ENCODE results near the gene TMEM147.
A peak's percentile ranks its signal among the peaks of the same experiment; 100 is the strongest.

TMEM147 gene

GRCh38 chr19:35545855-35546381, 492 bp downstream of the TMEM147 start:
- 7% methylated on average over 27 of the region's 27 CpGs for WGBS, 2 experiments
- Histone ChIP-seq H3K4me3 (ENCODE audit: insufficient read depth, low read depth, low read length) (peak overlapping the region; percentile 73), H3K27me3 (ENCODE audit: control insufficient read depth, insufficient read depth, low read length, poor library complexity, severe bottlenecking) (no peaks in the 10 kb centered on the region), H3K9me3 (ENCODE audit: control insufficient read depth, low read length) (no peaks in the 10 kb centered on the region), H3K36me3 (ENCODE audit: control insufficient read depth, insufficient read depth, low read length) (no peaks in the 10 kb centered on the region), H3K27ac (ENCODE audit: insufficient read depth, low read depth, low read length, poor library complexity, severe bottlenecking) (no peak overlapping the region), H3K4me1 (ENCODE audit: control insufficient read depth, insufficient read depth, low read length) (peaks cover 8% of the 10 kb centered on the region)

- Histone ChIP-seq H3K9me3 (ENCODE audit: control insufficient read depth, low read length) (no peaks in the 10 kb centered on the region), H3K4me1 (ENCODE audit: control insufficient read depth, insufficient read depth, low read length) (peaks cover 8% of the 10 kb centered on the region), H3K4me3 (ENCODE audit: insufficient read depth, low read depth, low read length) (no peak overlapping the region), H3K27me3 (ENCODE audit: control insufficient read depth, insufficient read depth, low read length, poor library complexity, severe bottlenecking) (no peaks in the 10 kb centered on the region), H3K36me3 (ENCODE audit: control insufficient read depth, insufficient read depth, low read length) (no peaks in the 10 kb centered on the region), H3K27ac (ENCODE audit: insufficient read depth, low read depth, low read length, poor library complexity, severe bottlenecking) (no peak overlapping the region)
- 92 to 93% methylated on average over 8 of the region's 8 CpGs for WGBS, 2 experiments
Observed at GRCh38 chr19:35546532-35546931, 1.1 kb downstream of the TMEM147 start.

GRCh38 chr19:35549174-35549788, 3.9 kb downstream of the TMEM147 start:
- no peaks in the 10 kb centered on the region for H3K9me3 ChIP-seq (ENCODE audit: control insufficient read depth, low read length)
- H3K27ac ChIP-seq (ENCODE audit: insufficient read depth, low read depth, low read length, poor library complexity, severe bottlenecking) = no peak overlapping the region
- 32 to 33% methylated on average over 6 of the region's 6 CpGs for WGBS, 2 experiments
- H3K4me3 ChIP-seq (ENCODE audit: insufficient read depth, low read depth, low read length) = no peak overlapping the region
- no peaks in the 10 kb centered on the region for H3K36me3 ChIP-seq (ENCODE audit: control insufficient read depth, insufficient read depth, low read length)
- no peaks in the 10 kb centered on the region for H3K27me3 ChIP-seq (ENCODE audit: control insufficient read depth, insufficient read depth, low read length, poor library complexity, severe bottlenecking)
- H3K4me1 ChIP-seq (ENCODE audit: control insufficient read depth, insufficient read depth, low read length) = peaks cover 7% of the 10 kb centered on the region

GRCh38 chr19:35549879-35550523, 4.6 kb downstream of the TMEM147 start:
- Histone ChIP-seq H3K9me3 (ENCODE audit: control insufficient read depth, low read length) (no peaks in the 10 kb centered on the region), H3K4me3 (ENCODE audit: insufficient read depth, low read depth, low read length) (no peak overlapping the region), H3K36me3 (ENCODE audit: control insufficient read depth, insufficient read depth, low read length) (no peaks in the 10 kb centered on the region), H3K27me3 (ENCODE audit: control insufficient read depth, insufficient read depth, low read length, poor library complexity, severe bottlenecking) (no peaks in the 10 kb centered on the region), H3K4me1 (ENCODE audit: control insufficient read depth, insufficient read depth, low read length) (peaks cover 4% of the 10 kb centered on the region), H3K27ac (ENCODE audit: insufficient read depth, low read depth, low read length, poor library complexity, severe bottlenecking) (no peak overlapping the region)
- 94 to 95% methylated on average over 15 of the region's 15 CpGs for WGBS, 2 experiments

- Histone ChIP-seq H3K27me3 (ENCODE audit: control insufficient read depth, insufficient read depth, low read length, poor library complexity, severe bottlenecking) (peaks cover under 1% of the 10 kb centered on the region), H3K9me3 (ENCODE audit: control insufficient read depth, low read length) (no peaks in the 10 kb centered on the region), H3K36me3 (ENCODE audit: control insufficient read depth, insufficient read depth, low read length) (no peaks in the 10 kb centered on the region), H3K4me3 (ENCODE audit: insufficient read depth, low read depth, low read length) (no peak overlapping the region), H3K27ac (ENCODE audit: insufficient read depth, low read depth, low read length, poor library complexity, severe bottlenecking) (no peak overlapping the region), H3K4me1 (ENCODE audit: control insufficient read depth, insufficient read depth, low read length) (peaks cover 4% of the 10 kb centered on the region)
- WGBS, 2 experiments = 94% methylated on average over 21 of the region's 21 CpGs
Observed at GRCh38 chr19:35551091-35551810, 5.8 kb downstream of the TMEM147 start.

GRCh38 chr19:35552534-35553384, 7.3 kb downstream of the TMEM147 start:
- H3K27ac ChIP-seq (ENCODE audit: insufficient read depth, low read depth, low read length, poor library complexity, severe bottlenecking) = no peak overlapping the region
- H3K27me3 ChIP-seq (ENCODE audit: control insufficient read depth, insufficient read depth, low read length, poor library complexity, severe bottlenecking) = peaks cover 14% of the 10 kb centered on the region
- no peaks in the 10 kb centered on the region for H3K4me1 ChIP-seq (ENCODE audit: control insufficient read depth, insufficient read depth, low read length)
- H3K9me3 ChIP-seq (ENCODE audit: control insufficient read depth, low read length) = no peaks in the 10 kb centered on the region
- no peaks in the 10 kb centered on the region for H3K36me3 ChIP-seq (ENCODE audit: control insufficient read depth, insufficient read depth, low read length)
- WGBS, 2 experiments = 85 to 87% methylated on average over 13 of the region's 13 CpGs
- H3K4me3 ChIP-seq (ENCODE audit: insufficient read depth, low read depth, low read length) = no peak overlapping the region

- WGBS, 2 experiments = 78% methylated on average over 14 of the region's 14 CpGs
- Histone ChIP-seq H3K27me3 (ENCODE audit: control insufficient read depth, insufficient read depth, low read length, poor library complexity, severe bottlenecking) (peaks cover 21% of the 10 kb centered on the region), H3K4me1 (ENCODE audit: control insufficient read depth, insufficient read depth, low read length) (no peaks in the 10 kb centered on the region), H3K9me3 (ENCODE audit: control insufficient read depth, low read length) (no peaks in the 10 kb centered on the region), H3K27ac (ENCODE audit: insufficient read depth, low read depth, low read length, poor library complexity, severe bottlenecking) (no peak overlapping the region), H3K4me3 (ENCODE audit: insufficient read depth, low read depth, low read length) (no peak overlapping the region), H3K36me3 (ENCODE audit: control insufficient read depth, insufficient read depth, low read length) (no peaks in the 10 kb centered on the region)
Observed at GRCh38 chr19:35553385-35554000, 8.1 kb downstream of the TMEM147 start.

GRCh38 chr19:35554076-35554475, 8.7 kb downstream of the TMEM147 start:
- H3K9me3 ChIP-seq (ENCODE audit: control insufficient read depth, low read length) = no peaks in the 10 kb centered on the region
- H3K4me3 ChIP-seq (ENCODE audit: insufficient read depth, low read depth, low read length) = no peak overlapping the region
- H3K27ac ChIP-seq (ENCODE audit: insufficient read depth, low read depth, low read length, poor library complexity, severe bottlenecking) = no peak overlapping the region
- H3K4me1 ChIP-seq (ENCODE audit: control insufficient read depth, insufficient read depth, low read length) = no peaks in the 10 kb centered on the region
- H3K27me3 ChIP-seq (ENCODE audit: control insufficient read depth, insufficient read depth, low read length, poor library complexity, severe bottlenecking) = peaks cover 27% of the 10 kb centered on the region
- 78% methylated on average over 5 of the region's 5 CpGs for WGBS, 2 experiments
- no peaks in the 10 kb centered on the region for H3K36me3 ChIP-seq (ENCODE audit: control insufficient read depth, insufficient read depth, low read length)

- H3K27me3 ChIP-seq (ENCODE audit: control insufficient read depth, insufficient read depth, low read length, poor library complexity, severe bottlenecking) = peaks cover 40% of the 10 kb centered on the region
- H3K9me3 ChIP-seq (ENCODE audit: control insufficient read depth, low read length) = no peaks in the 10 kb centered on the region
- H3K36me3 ChIP-seq (ENCODE audit: control insufficient read depth, insufficient read depth, low read length) = no peaks in the 10 kb centered on the region
- H3K4me3 ChIP-seq (ENCODE audit: insufficient read depth, low read depth, low read length) = no peak overlapping the region
- no peak overlapping the region for H3K27ac ChIP-seq (ENCODE audit: insufficient read depth, low read depth, low read length, poor library complexity, severe bottlenecking)
- no peaks in the 10 kb centered on the region for H3K4me1 ChIP-seq (ENCODE audit: control insufficient read depth, insufficient read depth, low read length)
- 73 to 74% methylated on average over 30 of the region's 30 CpGs for WGBS, 2 experiments
Observed at GRCh38 chr19:35555301-35556005, 10.0 kb downstream of the TMEM147 start.

All from ectodermal cell (in vitro differentiated cells).